AG20443 (cell line): ENCODE results near the gene ALPP.
"Not testable (repeated sequence)": the region's sequence is repeated elsewhere in the genome, so short reads cannot be mapped to it uniquely, and the experiment has no call there.

Source experiments
- DNase-seq: peaks from one replicate; pipeline ENCODE4 v3.0.0; 2012; ENCODE audit warnings: low spot score, mixed read lengths

Gene ALPP

GRCh38 chr2:232406556-232407310 is 28.2 kb downstream of the ALPP start, which contains the start of gene ALPG:
Gene ALPG, plus strand, starts transcription at chr2:232406844. Its CDS starts 51 bp downstream, at chr2:232406895.
- no peak for DNase-seq

- DNase-seq = not testable (repeated sequence)
These were observed 29.0 kb downstream of the ALPP start for GRCh38 chr2:232407428-232408150.

GRCh38 chr2:232408269-232408668 is 29.7 kb downstream of the ALPP start:
- not testable (repeated sequence) for DNase-seq

- DNase-seq = not testable (repeated sequence)
These were observed 31.1 kb downstream of the ALPP start for GRCh38 chr2:232409617-232410016.

- no peak for DNase-seq
These were observed 31.8 kb downstream of the ALPP start for GRCh38 chr2:232410238-232410900.

- no peak for DNase-seq
These were observed 33.5 kb downstream of the ALPP start for GRCh38 chr2:232411901-232412629.

GRCh38 chr2:232412986-232413385 is 34.4 kb downstream of the ALPP start:
- DNase-seq = no peak

- DNase-seq = no peak
These were observed 36.7 kb downstream of the ALPP start for GRCh38 chr2:232415138-232415690.

GRCh38 chr2:232415736-232416520 is 37.4 kb downstream of the ALPP start:
- DNase-seq = no peak

- peak; percentile 11 for DNase-seq
These were observed 38.2 kb downstream of the ALPP start for GRCh38 chr2:232416521-232417470.

- DNase-seq = no peak
These were observed 38.9 kb downstream of the ALPP start for GRCh38 chr2:232417489-232417888.

GRCh38 chr2:232418056-232418455 is 39.5 kb downstream of the ALPP start:
- DNase-seq = no peak

GRCh38 chr2:232418466-232419244 is 40.1 kb downstream of the ALPP start:
- peak; percentile 40 for DNase-seq

GRCh38 chr2:232419245-232420072 is 40.9 kb downstream of the ALPP start:
- peak; percentile 12 for DNase-seq

- no peak for DNase-seq
These were observed 41.5 kb downstream of the ALPP start for GRCh38 chr2:232420073-232420454.

- DNase-seq = peak; percentile 56
These were observed 42.1 kb downstream of the ALPP start for GRCh38 chr2:232420463-232421188.

GRCh38 chr2:232421189-232421785 is 42.7 kb downstream of the ALPP start:
- DNase-seq = no peak
